H9 (cell line): ENCODE data around the gene ZNF629. TPM values are rescaled to one million over a fixed set of nuclear protein-coding genes. Genes with fewer than 3 reads are reported as not detected.

Source experiments
- DNase-seq: peaks from one replicate; pipeline ENCODE4 v3.0.0-alpha.2; 2017
- H2AFZ ChIP-seq: one replicate; pipeline ENCODE4 v1.6.1; 2013; ENCODE audit warnings: mild to moderate bottlenecking, low read length, control low read depth, moderate library complexity
- H2AK5ac ChIP-seq: 2 replicates; pipeline ENCODE4 v1.6.1; 2013; ENCODE audit warnings: low read length, control low read depth, mixed read lengths; ENCODE audit not compliant: insufficient read length
- H2BK120ac ChIP-seq: one replicate; pipeline ENCODE4 v1.6.1; 2013; ENCODE audit warnings: low read depth, mild to moderate bottlenecking, low read length, control low read depth, inconsistent platforms; ENCODE audit not compliant: poor library complexity, severe bottlenecking
- H2BK12ac ChIP-seq: 2 replicates; pipeline ENCODE4 v1.6.1; 2013; ENCODE audit warnings: low read length, control low read depth, mixed read lengths, low read depth; ENCODE audit not compliant: insufficient read length
- H2BK15ac ChIP-seq: 2 replicates; pipeline ENCODE4 v1.6.1; 2013; ENCODE audit warnings: low read depth, low read length, control low read depth
- H2BK20ac ChIP-seq: one replicate; pipeline ENCODE4 v1.6.1; 2013; ENCODE audit warnings: low read depth, mild to moderate bottlenecking, low read length, control low read depth, inconsistent platforms; ENCODE audit not compliant: poor library complexity, severe bottlenecking
- H2BK5ac ChIP-seq: 2 replicates; pipeline ENCODE4 v1.6.1; 2013; ENCODE audit warnings: low read length, control low read depth, mixed read lengths; ENCODE audit not compliant: insufficient read length
- H3K14ac ChIP-seq: 2 replicates; pipeline ENCODE4 v1.6.1; 2013; ENCODE audit warnings: low read length, control low read depth; ENCODE audit not compliant: insufficient read depth
- H3K18ac ChIP-seq: 2 replicates; pipeline ENCODE4 v1.6.1; 2013; ENCODE audit warnings: low read depth, mild to moderate bottlenecking, mixed read lengths, low read length, control low read depth; ENCODE audit not compliant: insufficient read length
- H3K23ac ChIP-seq: 2 replicates; pipeline ENCODE4 v1.6.1; 2013; ENCODE audit warnings: low read length, control low read depth, mixed read lengths, low read depth; ENCODE audit not compliant: insufficient read length
- H3K23me2 ChIP-seq: 2 replicates; pipeline ENCODE4 v1.6.1; 2013; ENCODE audit warnings: low read depth, mild to moderate bottlenecking, mixed read lengths, low read length, control low read depth; ENCODE audit not compliant: insufficient read length, poor library complexity, severe bottlenecking
- H3K27ac ChIP-seq: 2 replicates; pipeline ENCODE4 v1.5.1; 2013; ENCODE audit warnings: low read length, control low read depth, mixed read lengths, low read depth; ENCODE audit not compliant: insufficient read length
- H3K27me3 ChIP-seq: 2 replicates; pipeline ENCODE4 v1.6.1; 2013; ENCODE audit warnings: low read length, control low read depth, inconsistent platforms; ENCODE audit not compliant: insufficient read depth
- H3K4ac ChIP-seq: 2 replicates; pipeline ENCODE4 v1.6.1; 2013; ENCODE audit warnings: low read depth, mild to moderate bottlenecking, control low read depth, inconsistent platforms, low read length, moderate library complexity
- H3K4me1 ChIP-seq: 2 replicates; pipeline ENCODE4 v1.6.1; 2013; ENCODE audit warnings: low read length, control low read depth, inconsistent platforms; ENCODE audit not compliant: insufficient read depth
- H3K4me2 ChIP-seq: 2 replicates; pipeline ENCODE4 v1.6.1; 2013; ENCODE audit warnings: low read length, control low read depth, mixed read lengths; ENCODE audit not compliant: insufficient read length, insufficient read depth
- H3K56ac ChIP-seq: 2 replicates; pipeline ENCODE4 v1.6.1; 2013; ENCODE audit warnings: low read depth, mild to moderate bottlenecking, mixed read lengths, low read length, control low read depth; ENCODE audit not compliant: insufficient read length
- H3K79me1 ChIP-seq: 2 replicates; pipeline ENCODE4 v1.6.1; 2013; ENCODE audit warnings: low read depth, mild to moderate bottlenecking, moderate library complexity, low read length, control low read depth, inconsistent platforms; ENCODE audit not compliant: insufficient read depth, poor library complexity, severe bottlenecking
- H3K79me2 ChIP-seq: 2 replicates; pipeline ENCODE4 v1.6.1; 2013; ENCODE audit warnings: low read length, control low read depth, inconsistent platforms; ENCODE audit not compliant: insufficient read depth
- H3K9ac ChIP-seq: 2 replicates; pipeline ENCODE4 v1.6.1; 2013; ENCODE audit warnings: low read length, control low read depth, mixed read lengths; ENCODE audit not compliant: insufficient read length; ENCODE audit errors: extremely low read depth
- H3K9me3 ChIP-seq: one replicate; pipeline ENCODE4 v1.6.1; 2013; ENCODE audit warnings: low read depth, low read length, inconsistent platforms; ENCODE audit not compliant: control insufficient read depth
- H3T11ph ChIP-seq: one replicate; pipeline ENCODE4 v1.6.1; 2013; ENCODE audit warnings: mild to moderate bottlenecking, low read length, control low read depth, inconsistent platforms
- H4K20me1 ChIP-seq: one replicate; pipeline ENCODE4 v1.6.1; 2013; ENCODE audit not compliant: control insufficient read depth, insufficient read length, insufficient read depth
- H4K5ac ChIP-seq: 2 replicates; pipeline ENCODE4 v1.6.1; 2013; ENCODE audit warnings: low read depth, mild to moderate bottlenecking, mixed read lengths, low read length, control low read depth; ENCODE audit not compliant: insufficient read length
- H4K8ac ChIP-seq: replicated peaks from 2 replicates; pipeline ENCODE4 v1.6.1; 2013; ENCODE audit warnings: low read length, control low read depth, mixed read lengths, low read depth; ENCODE audit not compliant: insufficient read length
- H4K91ac ChIP-seq: 2 replicates; pipeline ENCODE4 v1.6.1; 2013; ENCODE audit warnings: low read depth, mild to moderate bottlenecking, moderate library complexity, mixed read lengths, low read length, control low read depth; ENCODE audit not compliant: insufficient read length
- H3K27ac Mint-ChIP-seq, 3 experiments: 2 replicates in 2 of 3; 3 replicates in 1 of 3; pipeline ENCODE4 v1.8.0; 2020 to 2021; ENCODE audit warnings: mixed read lengths in 3 of 3, mild to moderate bottlenecking in 1 of 3, moderate library complexity in 1 of 3
- H3K27me3 Mint-ChIP-seq: 2 replicates; pipeline ENCODE4 v1.8.0; 2021; ENCODE audit warnings: low read depth, mild to moderate bottlenecking, moderate library complexity, mixed read lengths
- H3K36me3 Mint-ChIP-seq, 3 experiments: 2 replicates in 2 of 3; 3 replicates in 1 of 3; pipeline ENCODE4 v1.8.0; 2020 to 2021; ENCODE audit warnings: low read depth in 3 of 3, mixed read lengths in 3 of 3; ENCODE audit not compliant: insufficient read depth in 1 of 3
- H3K4me1 Mint-ChIP-seq, 2 experiments: 2 replicates each; pipeline ENCODE4 v1.8.0; 2020; ENCODE audit warnings: mixed read lengths in 2 of 2
- H3K4me3 Mint-ChIP-seq, 2 experiments: 2 replicates in 1 of 2; 3 replicates in 1 of 2; pipeline ENCODE4 v1.8.0; 2020 to 2021; ENCODE audit warnings: mild to moderate bottlenecking in 2 of 2, mixed read lengths in 2 of 2, moderate library complexity in 1 of 2
- H3K9me3 Mint-ChIP-seq, 2 experiments: 2 replicates in 1 of 2; 3 replicates in 1 of 2; pipeline ENCODE4 v1.8.0; 2020; ENCODE audit warnings: mild to moderate bottlenecking in 2 of 2, mixed read lengths in 2 of 2, moderate library complexity in 1 of 2
- WGBS: extraction: QIAGEN DNeasy Blood & Tissue Kit; methylation state at CpG from one replicate; pipeline ENCODE4 v1.1.7; 2013; ENCODE audit warnings: missing lambda C conversion rate, low lambda C conversion rate, mixed read lengths; ENCODE audit not compliant: insufficient read length; ENCODE audit errors: extremely low coverage; 5-methylcytosine and 5-hydroxymethylcytosine counted together
- total RNA-seq: library from RNA; stranded (reverse); gene quantifications from 2 replicates; pipeline ENCODE4 v1.2.1, GENCODE V29; 2021
- TF ChIP-seq, protein P1 (sequence below): fragments of 200-600 bp; sonication (generic); conservative IDR thresholded peaks from 3 replicates; pipeline ENCODE4 v1.8.0; 2021; ENCODE audit warnings: antibody characterized with exemption, mild to moderate bottlenecking

The ZNF629 gene
- total RNA-seq, 1 experiment from 2014 or later = 20.0 TPM

DNA sequence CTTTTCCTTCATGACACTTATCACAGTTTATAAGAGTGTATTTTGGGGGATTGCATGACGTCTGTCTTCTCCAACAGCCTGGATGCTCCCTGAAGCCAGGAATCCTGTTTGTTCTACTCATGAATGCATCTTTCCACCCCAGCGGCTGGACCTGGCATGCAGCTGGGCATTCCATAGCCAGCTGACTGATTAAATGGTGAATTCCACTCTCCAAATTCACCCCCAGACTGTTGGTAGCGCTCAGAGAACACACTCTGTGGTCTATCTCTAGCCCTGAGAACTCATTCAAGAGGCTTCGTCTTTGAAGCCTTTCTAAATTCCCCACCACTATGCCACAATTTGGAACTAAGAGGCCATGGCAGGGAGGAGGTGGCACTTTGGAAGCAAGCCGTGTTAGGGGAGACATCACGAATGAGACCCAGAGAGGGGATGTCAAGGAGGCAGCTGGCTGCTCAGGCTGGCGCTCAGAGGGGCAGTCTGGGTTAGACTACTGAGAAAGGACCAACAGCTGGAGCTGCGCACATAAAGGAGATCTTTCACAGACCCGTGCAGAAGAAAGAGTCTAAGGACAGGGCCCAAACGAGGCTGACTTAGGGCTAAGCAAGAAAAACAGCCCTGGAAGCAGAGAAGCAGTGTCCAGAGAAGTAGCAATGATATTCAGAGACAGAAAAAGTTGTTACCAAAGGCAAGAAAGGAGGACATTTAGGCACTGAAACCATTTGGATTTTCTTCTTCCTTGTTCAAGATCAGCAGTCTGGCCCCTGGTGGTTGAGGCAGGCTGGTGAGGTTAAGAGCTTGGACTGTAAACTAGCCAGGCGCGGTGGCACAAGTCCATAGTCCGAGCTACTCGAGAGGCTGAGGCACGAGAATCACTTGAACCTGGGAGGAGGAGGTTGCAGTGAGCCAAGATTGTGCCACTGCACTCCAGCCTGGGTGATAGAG is 42.4 kb upstream of the ZNF629 start:
- peaks cover 0 to 2% of the 10 kb centered on the region in 2 experiments; a peak in 1 of 5 replicates for H3K9me3 Mint-ChIP-seq
- Histone ChIP-seq H3K79me1 (no peaks in the 10 kb centered on the region), H2BK120ac (no peak overlapping the region), H2AK5ac (no peak overlapping the region), H3K14ac (no peak overlapping the region), H4K5ac (no peak overlapping the region), H2BK20ac (no peak overlapping the region), H3K27ac (no peak overlapping the region), H3K9me3 (no peaks in the 10 kb centered on the region), H3K27me3 (no peaks in the 10 kb centered on the region; the same call in 1 of the 2 replicates), H2BK15ac (no peak overlapping the region), H3K23me2 (no peaks in the 10 kb centered on the region), H4K8ac (no peak overlapping the region), H3K9ac (no peak overlapping the region), H3K23ac (no peak overlapping the region), H3K4me2 (no peak overlapping the region), H2BK12ac (no peak overlapping the region), H3T11ph (no peak overlapping the region), H2AFZ (no peak overlapping the region), H3K56ac (no peak overlapping the region), H3K4ac (no peak overlapping the region), H3K18ac (no peak overlapping the region), H3K79me2 (no peaks in the 10 kb centered on the region), H4K20me1 (peaks cover 2% of the 10 kb centered on the region), H3K4me1 (no peaks in the 10 kb centered on the region), H4K91ac (no peak overlapping the region), H2BK5ac (no peak overlapping the region)
- H3K27me3 Mint-ChIP-seq = peaks cover 60% of the 10 kb centered on the region
- H3K4me1 Mint-ChIP-seq = no peaks in the 10 kb centered on the region
- peak overlapping the region in 1 of 3 experiments; percentile 44; a peak in 1 of 7 replicates for H3K27ac Mint-ChIP-seq
- TF ChIP-seq, protein P1, sequence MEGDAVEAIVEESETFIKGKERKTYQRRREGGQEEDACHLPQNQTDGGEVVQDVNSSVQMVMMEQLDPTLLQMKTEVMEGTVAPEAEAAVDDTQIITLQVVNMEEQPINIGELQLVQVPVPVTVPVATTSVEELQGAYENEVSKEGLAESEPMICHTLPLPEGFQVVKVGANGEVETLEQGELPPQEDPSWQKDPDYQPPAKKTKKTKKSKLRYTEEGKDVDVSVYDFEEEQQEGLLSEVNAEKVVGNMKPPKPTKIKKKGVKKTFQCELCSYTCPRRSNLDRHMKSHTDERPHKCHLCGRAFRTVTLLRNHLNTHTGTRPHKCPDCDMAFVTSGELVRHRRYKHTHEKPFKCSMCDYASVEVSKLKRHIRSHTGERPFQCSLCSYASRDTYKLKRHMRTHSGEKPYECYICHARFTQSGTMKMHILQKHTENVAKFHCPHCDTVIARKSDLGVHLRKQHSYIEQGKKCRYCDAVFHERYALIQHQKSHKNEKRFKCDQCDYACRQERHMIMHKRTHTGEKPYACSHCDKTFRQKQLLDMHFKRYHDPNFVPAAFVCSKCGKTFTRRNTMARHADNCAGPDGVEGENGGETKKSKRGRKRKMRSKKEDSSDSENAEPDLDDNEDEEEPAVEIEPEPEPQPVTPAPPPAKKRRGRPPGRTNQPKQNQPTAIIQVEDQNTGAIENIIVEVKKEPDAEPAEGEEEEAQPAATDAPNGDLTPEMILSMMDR = peak; percentile 25; the same call in 1 of the 3 replicates
- no peak for DNase-seq
- WGBS = no CpG with 5 or more reads among the region's 15 CpGs
- no peak overlapping the region for H3K4me3 Mint-ChIP-seq
- no peaks in the 10 kb centered on the region; a peak in 1 of 7 replicates for H3K36me3 Mint-ChIP-seq
